Astrocyte (in vitro differentiated cells and primary cell): ENCODE results near the gene PPARG. TPM values are rescaled to one million over a fixed set of nuclear protein-coding genes. Genes with fewer than 3 reads are reported as not detected.
"Not testable (repeated sequence)": the region's sequence is repeated elsewhere in the genome, so short reads cannot be mapped to it uniquely, and the experiment has no call there.

Experiments used
- DNase-seq: peaks from one replicate; pipeline ENCODE4 v3.0.0-alpha.2; 2010; ENCODE audit warnings: low read depth
- FAIRE-seq: peaks from 2 replicates; lab custom pipeline; 2011; peaks lifted over from hg19 to GRCh38; lab: Jason Lieb, UNC
- H2AFZ ChIP-seq: 2 replicates; pipeline ENCODE4 v1.6.0; 2012; ENCODE audit warnings: low read depth, low read length, inconsistent platforms
- H3K27ac ChIP-seq: 2 replicates; pipeline ENCODE4 v1.5.1; 2011; ENCODE audit warnings: low read depth, low read length, inconsistent platforms
- H3K27me3 ChIP-seq: 2 replicates; pipeline ENCODE4 v1.6.0; 2011; ENCODE audit warnings: low read length, inconsistent platforms; ENCODE audit not compliant: insufficient read depth
- H3K36me3 ChIP-seq: 2 replicates; pipeline ENCODE4 v1.5.1; 2011; ENCODE audit warnings: low read length, inconsistent platforms; ENCODE audit not compliant: insufficient read depth
- H3K4me1 ChIP-seq: 2 replicates; pipeline ENCODE4 v1.5.1; 2011; ENCODE audit warnings: low read length, inconsistent platforms; ENCODE audit not compliant: insufficient read depth
- H3K4me2 ChIP-seq: 2 replicates; pipeline ENCODE4 v1.6.0; 2012; ENCODE audit warnings: low read length, inconsistent platforms
- H3K4me3 ChIP-seq: 2 replicates; pipeline ENCODE4 v1.5.1; 2011; ENCODE audit warnings: low read depth, mild to moderate bottlenecking, low read length, inconsistent platforms; ENCODE audit not compliant: insufficient read depth
- H3K79me2 ChIP-seq: 2 replicates; pipeline ENCODE4 v1.6.0; 2012; ENCODE audit warnings: mild to moderate bottlenecking, low read length, inconsistent platforms; ENCODE audit not compliant: insufficient read depth
- H3K9ac ChIP-seq: 2 replicates; pipeline ENCODE4 v1.6.0; 2012; ENCODE audit warnings: mild to moderate bottlenecking, low read length, inconsistent platforms
- H3K9me3 ChIP-seq: 2 replicates; pipeline ENCODE4 v1.5.1; 2012; ENCODE audit warnings: low read depth, mild to moderate bottlenecking, low read length, inconsistent platforms; ENCODE audit not compliant: insufficient read depth
- H4K20me1 ChIP-seq: 2 replicates; pipeline ENCODE4 v1.6.0; 2012; ENCODE audit warnings: low read length, inconsistent platforms; ENCODE audit not compliant: insufficient read depth
- H3K27ac Mint-ChIP-seq: one replicate; pipeline ENCODE4 v1.8.0; 2021; ENCODE audit warnings: mild to moderate bottlenecking, mixed read lengths; ENCODE audit not compliant: unreplicated experiment
- H3K27me3 Mint-ChIP-seq: one replicate; pipeline ENCODE4 v1.8.0; 2021; ENCODE audit warnings: low read depth, mixed read lengths; ENCODE audit not compliant: unreplicated experiment
- H3K36me3 Mint-ChIP-seq: one replicate; pipeline ENCODE4 v1.8.0; 2021; ENCODE audit warnings: low read depth, mixed read lengths; ENCODE audit not compliant: unreplicated experiment
- H3K4me1 Mint-ChIP-seq: one replicate; pipeline ENCODE4 v1.8.0; 2021; ENCODE audit warnings: low read depth, mixed read lengths; ENCODE audit not compliant: unreplicated experiment
- H3K4me3 Mint-ChIP-seq: one replicate; pipeline ENCODE4 v1.8.0; 2021; ENCODE audit warnings: mild to moderate bottlenecking, moderate library complexity, mixed read lengths; ENCODE audit not compliant: unreplicated experiment
- H3K9me3 Mint-ChIP-seq: one replicate; pipeline ENCODE4 v1.8.0; 2021; ENCODE audit warnings: mild to moderate bottlenecking, mixed read lengths; ENCODE audit not compliant: unreplicated experiment
- CTCF ChIP-seq: IDR thresholded peaks from 2 replicates; pipeline ENCODE4 v1.5.1; 2011; ENCODE audit warnings: low read depth, mild to moderate bottlenecking, inconsistent platforms, low read length, moderate library complexity; ENCODE audit not compliant: insufficient read depth
- EZH2 ChIP-seq: IDR thresholded peaks from 2 replicates; pipeline ENCODE4 v1.6.1; 2012; ENCODE audit warnings: mild to moderate bottlenecking, low read length, inconsistent platforms; ENCODE audit not compliant: insufficient read depth
- total RNA-seq: library from RNA; stranded (reverse); gene quantifications from 2 replicates; pipeline ENCODE4 v1.2.1, GENCODE V29; 2021

Gene PPARG
- total RNA-seq, 1 donor from 2014 or later = 4.4 TPM

GRCh38 chr3:12275974-12276650, 12.8 kb upstream of the PPARG start:
- FAIRE-seq (no peak), DNase-seq (no peak)
- Histone ChIP-seq H4K20me1 (no peaks in the 10 kb centered on the region), H3K4me2 (no peak overlapping the region), H3K4me3 (no peak overlapping the region), H3K79me2 (no peaks in the 10 kb centered on the region), H3K9ac (no peak overlapping the region), H3K27me3 (no peaks in the 10 kb centered on the region), H3K9me3 (no peaks in the 10 kb centered on the region), H3K36me3 (no peaks in the 10 kb centered on the region), H3K4me1 (no peaks in the 10 kb centered on the region), H3K27ac (no peak overlapping the region), H2AFZ (no peak overlapping the region)
- Mint-ChIP-seq H3K36me3 (no peaks in the 10 kb centered on the region), H3K27ac (no peak overlapping the region), H3K4me3 (no peak overlapping the region), H3K4me1 (no peaks in the 10 kb centered on the region), H3K27me3 (peaks cover 10% of the 10 kb centered on the region), H3K9me3 (peaks cover 1% of the 10 kb centered on the region)
- TF ChIP-seq CTCF (no peak), EZH2 (no peak)

GRCh38 chr3:12276827-12277226, 12.0 kb upstream of the PPARG start:
- H3K27me3 ChIP-seq, H3K9me3 ChIP-seq, H3K4me1 ChIP-seq, H3K27ac ChIP-seq, H3K4me3 ChIP-seq, H3K79me2 ChIP-seq, H3K4me3 Mint-ChIP-seq, H3K27ac Mint-ChIP-seq, H2AFZ ChIP-seq, DNase-seq, FAIRE-seq, H3K4me1 Mint-ChIP-seq, H3K36me3 Mint-ChIP-seq, H3K9me3 Mint-ChIP-seq, H3K9ac ChIP-seq, H4K20me1 ChIP-seq, H3K36me3 ChIP-seq, H3K4me2 ChIP-seq: not testable (repeated sequence)
- H3K27me3 Mint-ChIP-seq = peaks cover 10% of the 10 kb centered on the region

GRCh38 chr3:12278566-12278965, 10.3 kb upstream of the PPARG start:
- H4K20me1 ChIP-seq = no peaks in the 10 kb centered on the region
- no peak overlapping the region for H3K4me3 Mint-ChIP-seq
- FAIRE-seq (no peak), DNase-seq (no peak)
- H3K4me1 Mint-ChIP-seq = no peaks in the 10 kb centered on the region
- no peaks in the 10 kb centered on the region for H3K9me3 ChIP-seq
- no peaks in the 10 kb centered on the region for H3K36me3 Mint-ChIP-seq
- H3K4me2 ChIP-seq = no peak overlapping the region
- no peaks in the 10 kb centered on the region for H3K4me1 ChIP-seq
- no peak overlapping the region for H3K27ac Mint-ChIP-seq
- H3K79me2 ChIP-seq = no peaks in the 10 kb centered on the region
- H3K27me3 Mint-ChIP-seq = peaks cover 6% of the 10 kb centered on the region
- H2AFZ ChIP-seq = no peak overlapping the region
- no peaks in the 10 kb centered on the region for H3K27me3 ChIP-seq
- TF ChIP-seq EZH2 = no peak
- no peak for TF ChIP-seq CTCF
- no peak overlapping the region for H3K9ac ChIP-seq
- no peak overlapping the region for H3K27ac ChIP-seq
- H3K9me3 Mint-ChIP-seq = no peaks in the 10 kb centered on the region
- no peaks in the 10 kb centered on the region for H3K36me3 ChIP-seq
- no peak overlapping the region for H3K4me3 ChIP-seq
